H1 (cell line): Measurements from ENCODE around the gene GLOD4. TPM values are rescaled to one million over a fixed set of nuclear protein-coding genes. Genes with fewer than 3 reads are reported as not detected.
A peak's percentile ranks its signal among the peaks of the same experiment; 100 is the strongest.

Source experiments
- ASH2L ChIP-seq: fragments of 200-600, 300-600 bp; sonication (generic); IDR thresholded peaks from one replicate; pipeline ENCODE4 v1.7.1; 2017; ENCODE audit warnings: low read length
- CHD1 ChIP-seq: IDR thresholded peaks from 2 replicates; pipeline ENCODE4 v1.6.1; 2012; ENCODE audit warnings: low read depth, low read length, improper control_type of control experiment
- KDM4A ChIP-seq: IDR thresholded peaks from one replicate; pipeline ENCODE4 v1.7.1; 2012; ENCODE audit warnings: low read depth, mild to moderate bottlenecking, moderate library complexity, low read length, inconsistent platforms; ENCODE audit not compliant: severe bottlenecking
- RBBP5 ChIP-seq: IDR thresholded peaks from 2 replicates; pipeline ENCODE4 v1.7.1; 2012; ENCODE audit warnings: low read depth, mild to moderate bottlenecking, inconsistent platforms, low read length, moderate library complexity, borderline replicate concordance
- polyA plus RNA-seq, 7 experiments: library from polyadenylated mRNA; depleted of rRNA in 3 of 7; stranded (reverse) in 5 of 7; unstranded in 2 of 7; fragments of >200 nt in 5 of 7; fragments of 200-250 nt in 2 of 7; gene quantifications; 1 replicate in 5 of 7; 2 replicates in 1 of 7; 4 replicates in 1 of 7; pipeline versions ENCODE4 v1.2.1 to v1.2.3, GENCODE V29; 2011 to 2013; ENCODE audit warnings: missing spikeins in 2 of 7, mixed read lengths in 2 of 7
- total RNA-seq: library from RNA; stranded (reverse); fragmentation: NEBNext Ultra II Directional; extraction: Animal tissue kit (Norgen Biotek cat#: 25700); gene quantifications from 2 replicates; pipeline ENCODE4 v1.2.1, GENCODE V29; 2021

GLOD4 gene
- total and polyA plus RNA-seq, 2 of the 8 experiments (the other 6 are each of a cell fraction or from before 2014, with no cell fraction given) = 36.8 to 81.3 TPM

DNA sequence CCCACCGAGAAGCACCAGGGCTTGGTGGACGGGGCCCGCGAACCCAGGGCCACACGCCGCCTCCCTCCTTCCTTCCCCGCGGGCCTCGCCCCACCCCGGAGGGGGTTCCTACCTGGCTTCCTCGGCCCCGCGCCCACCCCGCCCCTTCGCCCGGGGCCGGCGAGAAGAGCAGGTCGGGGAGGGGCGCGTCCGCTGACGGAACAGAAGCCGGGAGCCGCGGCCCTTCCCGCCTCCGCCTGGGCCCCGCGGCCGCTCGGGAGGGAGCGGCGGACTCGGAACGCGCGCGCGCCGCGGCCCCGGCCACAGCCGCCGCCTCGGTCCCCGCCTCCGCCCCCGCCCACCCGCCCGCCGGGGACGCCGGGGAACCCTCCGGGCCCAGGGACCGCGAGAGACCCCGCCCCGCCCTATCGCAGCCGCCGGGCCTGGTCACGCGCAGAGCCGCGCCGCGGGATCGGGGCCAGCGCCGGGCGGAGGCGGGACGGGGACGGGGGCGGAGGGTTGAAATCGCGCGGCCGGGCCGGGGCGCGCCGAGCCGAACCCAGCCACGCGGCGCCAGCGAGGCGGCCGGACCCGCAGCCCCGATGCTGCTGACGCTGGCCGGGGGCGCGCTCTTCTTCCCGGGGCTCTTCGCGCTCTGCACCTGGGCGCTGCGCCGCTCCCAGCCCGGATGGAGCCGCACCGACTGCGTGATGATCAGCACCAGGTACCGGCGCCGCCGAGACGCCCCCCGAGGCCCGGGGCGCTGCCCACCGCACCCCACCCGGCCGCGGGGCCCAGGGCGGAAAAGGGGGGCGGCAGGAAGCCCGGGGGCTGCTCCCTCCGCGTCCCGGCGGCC lies 49.8 kb downstream of the GLOD4 start, which contains the start of gene TLCD3A (continued):
- peak; percentile 59 for TF ChIP-seq RBBP5
- peak; percentile 42 for TF ChIP-seq ASH2L
- peak; percentile 58 for TF ChIP-seq KDM4A
- no peak for TF ChIP-seq CHD1
